Measurements from ENCODE around the gene PDCD11. TPM values are rescaled to one million over a fixed set of nuclear protein-coding genes. Genes with fewer than 3 reads are reported as not detected.

Gene PDCD11
- total RNA-seq, 1 experiment from 2014 or later, result 106 TPM

DNA sequence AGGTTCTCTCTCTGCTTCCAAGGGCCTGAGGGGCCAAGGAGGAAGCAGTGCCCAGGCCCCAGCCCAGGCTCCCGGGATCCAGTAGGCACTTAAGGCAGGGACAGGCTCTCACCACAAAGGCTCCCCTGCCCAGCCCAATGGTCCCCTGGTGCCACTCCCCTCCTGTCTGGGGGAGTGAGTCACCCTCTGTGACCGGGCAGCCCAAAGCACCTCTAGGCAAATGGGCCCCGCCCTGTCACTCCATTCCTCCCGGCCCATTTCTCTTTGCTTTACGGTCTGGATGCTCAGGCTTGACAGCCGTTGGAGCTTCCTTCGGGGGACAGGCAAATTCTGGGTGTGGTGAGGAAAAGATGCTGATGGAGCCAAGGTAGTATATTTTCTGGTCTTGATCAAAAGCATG is 82.7 kb downstream of the PDCD11 start, which contains the start of gene CALHM3:
Gene CALHM3 (minus strand): TSS at position 106 of the 400 bp plus-strand sequence. CDS start 208 bp downstream, outside the sequence.
- no peak within 1 kb of the TSS for H3K27ac ChIP-seq (ENCODE audit: low read depth, low read length)
- POLR2A ChIA-PET, result no interaction called here
- peak within 1 kb of the TSS in 1 of 2 experiments; percentile 6; a peak in 1 of 4 replicates for H3K4me3 ChIP-seq (replicated peaks in 1 of 2; ENCODE audit: low read depth in 1 of 2, low read length in 2 of 2)
- no peaks in the 10 kb centered on the region for H3K9me2 ChIP-seq (ENCODE audit: insufficient read depth)
- H3K36me3 ChIP-seq (ENCODE audit: control insufficient read depth in 1 of 2, insufficient read depth in 2 of 2, low read length in 2 of 2), result no peaks in the 10 kb centered on the region
- H3K9ac ChIP-seq (ENCODE audit: low read length), result peak within 1 kb of the TSS; percentile 19
- H3K9me3 ChIP-seq (ENCODE audit: control insufficient read depth in 1 of 2, insufficient read depth in 1 of 2, low read depth in 1 of 2, low read length in 2 of 2), result no peaks in the 10 kb centered on the region
- ATAC-seq, result peak; percentile 80
- H4K20me1 ChIP-seq (ENCODE audit: insufficient read depth), result no peaks in the 10 kb centered on the region
- CTCF ChIA-PET, result no interaction called here
- no peaks in the 10 kb centered on the region for H3K79me2 ChIP-seq (ENCODE audit: insufficient read depth, low read length)
- H3K4me2 ChIP-seq (ENCODE audit: low read length), result peak within 1 kb of the TSS; percentile 72
- TF ChIP-seq TCF7L2 (IDR thresholded peaks at IDR 0.05; ENCODE audit: borderline replicate concordance, extremely low read depth, insufficient read depth, insufficient read length), result no peak
- TF ChIP-seq POLR2AphosphoS5 (IDR thresholded peaks at IDR 0.05; ENCODE audit: low read depth, low read length), result 0 out of 2 replicates have a peak, but pooled peaks have one; percentile 32
- no peak for TF ChIP-seq ELF1 (IDR thresholded peaks at IDR 0.05; ENCODE audit: borderline replicate concordance, low read depth)
- TF ChIP-seq SP1 (IDR thresholded peaks at IDR 0.05; ENCODE audit: low read depth), result 0 out of 2 replicates have a peak, but pooled peaks have one; percentile 9
- TF ChIP-seq JUND (IDR thresholded peaks at IDR 0.05), result peak; percentile 72
- peak; percentile 65 for TF ChIP-seq FOSL1 (IDR thresholded peaks at IDR 0.05; ENCODE audit: low read depth)
- TF ChIP-seq, protein P1, sequence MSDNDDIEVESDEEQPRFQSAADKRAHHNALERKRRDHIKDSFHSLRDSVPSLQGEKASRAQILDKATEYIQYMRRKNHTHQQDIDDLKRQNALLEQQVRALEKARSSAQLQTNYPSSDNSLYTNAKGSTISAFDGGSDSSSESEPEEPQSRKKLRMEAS (IDR thresholded peaks at IDR 0.05), result no peak
- DNase-seq (ENCODE audit: low read depth, low spot score), result peak; percentile 45
- intact Hi-C loops (cut with micrococcal nuclease), result loop anchor here (5.0 kb wide), 1 partner anchor 387 kb away; no protein-coding TSS in a partner anchor
- H2AFZ ChIP-seq (ENCODE audit: low read depth, low read length, poor library complexity, severe bottlenecking), result peak within 1 kb of the TSS; percentile 96
- RAD21 ChIA-PET (ENCODE audit: low non-redundant PET in 1 of 2, low total read pairs in 2 of 2, uncharacterized antibody in 2 of 2, unreplicated experiment in 2 of 2), result no interaction called here
- no TSS peak for BruUV-seq (replicated peaks)
- H3K27me3 ChIP-seq (ENCODE audit: insufficient read depth, low read length), result no peaks in the 10 kb centered on the region
- peaks cover 21 to 42% of the 10 kb centered on the region in 2 experiments for H3K4me1 ChIP-seq (ENCODE audit: control insufficient read depth in 1 of 2, insufficient read depth in 2 of 2, low read length in 2 of 2)

DNA sequence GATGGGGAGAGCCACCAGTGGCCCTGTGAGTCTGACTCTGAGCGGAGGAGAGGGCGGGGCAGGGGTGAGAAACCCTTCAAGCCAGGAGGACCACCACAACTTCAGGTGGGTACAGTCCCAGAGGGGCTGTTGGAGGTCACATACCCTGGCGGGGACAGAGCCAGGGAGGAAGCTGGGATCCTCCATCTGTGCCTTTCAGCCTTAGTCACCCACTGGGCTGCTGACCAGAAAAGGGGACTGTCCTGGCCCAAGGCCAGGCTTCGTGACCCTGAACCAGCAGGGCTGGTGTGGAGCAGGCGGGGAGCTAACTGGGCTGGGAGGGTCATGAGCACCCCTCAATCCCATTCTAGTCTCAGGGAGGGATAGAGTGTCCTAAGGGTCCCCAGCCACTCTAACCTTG is 84.1 kb downstream of the PDCD11 start:
- Histone ChIP-seq H3K9me2 (ENCODE audit: insufficient read depth) (no peaks in the 10 kb centered on the region), H3K9ac (ENCODE audit: low read length) (no peak overlapping the region), H3K36me3 (ENCODE audit: control insufficient read depth in 1 of 2, insufficient read depth in 2 of 2, low read length in 2 of 2) (no peaks in the 10 kb centered on the region), H3K27me3 (ENCODE audit: insufficient read depth, low read length) (no peaks in the 10 kb centered on the region), H3K79me2 (ENCODE audit: insufficient read depth, low read length) (no peaks in the 10 kb centered on the region), H3K4me1 (ENCODE audit: control insufficient read depth in 1 of 2, insufficient read depth in 2 of 2, low read length in 2 of 2) (peaks cover 21 to 47% of the 10 kb centered on the region in 2 experiments), H3K27ac (ENCODE audit: low read depth, low read length) (no peak overlapping the region), H2AFZ (ENCODE audit: low read depth, low read length, poor library complexity, severe bottlenecking) (no peak overlapping the region), H3K9me3 (ENCODE audit: control insufficient read depth in 1 of 2, insufficient read depth in 1 of 2, low read depth in 1 of 2, low read length in 2 of 2) (no peaks in the 10 kb centered on the region), H3K4me2 (ENCODE audit: low read length) (peak overlapping the region; percentile 17; the same call in 1 of the 2 replicates), H4K20me1 (ENCODE audit: insufficient read depth) (no peaks in the 10 kb centered on the region), H3K4me3 (replicated peaks in 1 of 2; ENCODE audit: low read depth in 1 of 2, low read length in 2 of 2) (no peak overlapping the region)
- ATAC-seq, result no peak
- TF ChIP-seq REST (IDR thresholded peaks at IDR 0.05; ENCODE audit: low read depth) (no peak), POLR2A (IDR thresholded peaks at IDR 0.05; ENCODE audit: borderline replicate concordance, extremely low read depth, insufficient read depth, insufficient read length) (no peak), YY1 (IDR thresholded peaks at IDR 0.05; ENCODE audit: extremely low read depth, insufficient replicate concordance, low read depth, low read length) (no peak), EGR1 (IDR thresholded peaks at IDR 0.05; ENCODE audit: low read depth) (no peak), JUND (IDR thresholded peaks at IDR 0.05) (no peak)
- TF ChIP-seq, protein P1 (IDR thresholded peaks at IDR 0.05), result no peak
- intact Hi-C loops (cut with micrococcal nuclease), result loop anchor here (5.0 to 10.0 kb wide), 2 partner anchors 228 to 746 kb away; no protein-coding TSS in a partner anchor
- DNase-seq (ENCODE audit: low read depth, low spot score), result no peak
- POLR2A ChIA-PET, result no interaction called here
- RAD21 ChIA-PET (ENCODE audit: low non-redundant PET in 1 of 2, low total read pairs in 2 of 2, uncharacterized antibody in 2 of 2, unreplicated experiment in 2 of 2), result no interaction called here
- CTCF ChIA-PET, result interaction anchor here (1.0 to 1.5 kb wide), 5 partner anchors 8 to 62 kb away, joined by 3 to 6 read pairs (median 4); partner anchors contain the start of gene CALHM2
- BruUV-seq (replicated peaks), result no TSS peak
